ENCODE results near the gene CHRDL1.

- TF ChIP-seq, protein P1, sequence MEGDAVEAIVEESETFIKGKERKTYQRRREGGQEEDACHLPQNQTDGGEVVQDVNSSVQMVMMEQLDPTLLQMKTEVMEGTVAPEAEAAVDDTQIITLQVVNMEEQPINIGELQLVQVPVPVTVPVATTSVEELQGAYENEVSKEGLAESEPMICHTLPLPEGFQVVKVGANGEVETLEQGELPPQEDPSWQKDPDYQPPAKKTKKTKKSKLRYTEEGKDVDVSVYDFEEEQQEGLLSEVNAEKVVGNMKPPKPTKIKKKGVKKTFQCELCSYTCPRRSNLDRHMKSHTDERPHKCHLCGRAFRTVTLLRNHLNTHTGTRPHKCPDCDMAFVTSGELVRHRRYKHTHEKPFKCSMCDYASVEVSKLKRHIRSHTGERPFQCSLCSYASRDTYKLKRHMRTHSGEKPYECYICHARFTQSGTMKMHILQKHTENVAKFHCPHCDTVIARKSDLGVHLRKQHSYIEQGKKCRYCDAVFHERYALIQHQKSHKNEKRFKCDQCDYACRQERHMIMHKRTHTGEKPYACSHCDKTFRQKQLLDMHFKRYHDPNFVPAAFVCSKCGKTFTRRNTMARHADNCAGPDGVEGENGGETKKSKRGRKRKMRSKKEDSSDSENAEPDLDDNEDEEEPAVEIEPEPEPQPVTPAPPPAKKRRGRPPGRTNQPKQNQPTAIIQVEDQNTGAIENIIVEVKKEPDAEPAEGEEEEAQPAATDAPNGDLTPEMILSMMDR (conservative IDR thresholded peaks at IDR 0.05; ENCODE audit: low read depth, low read length), result no peak
- TF ChIP-seq EZH2 (IDR thresholded peaks at IDR 0.05; ENCODE audit: low read length, unreplicated experiment) (no peak), EZH2phosphoT487 (IDR thresholded peaks at IDR 0.05; ENCODE audit: borderline replicate concordance, low read length) (no peak)
These were observed 9.1 kb downstream of the CHRDL1 start for GRCh38 chrX:110786486-110786885.

Measured in PC-3 (cell line).